NCI-H1694 (cell line): ENCODE measurements around the gene APLP1.
"Not testable (repeated sequence)": the region's sequence is repeated elsewhere in the genome, so short reads cannot be mapped to it uniquely, and the experiment has no call there.

ENCODE experiments used
- DNase-seq: peaks from one replicate; lab custom pipeline; 2025; lab: John Stamatoyannopoulos, UW

Gene APLP1

GRCh38 chr19:35868172-35868822, at the start of gene APLP1:
TSS of gene APLP1 (plus strand) at chr19:35868574. CDS start at chr19:35868637, 63 bp downstream.
- peak; percentile 24 for DNase-seq

- DNase-seq = no peak
These were observed 45.8 kb upstream of the APLP1 start for GRCh38 chr19:35822579-35822978.

DNA sequence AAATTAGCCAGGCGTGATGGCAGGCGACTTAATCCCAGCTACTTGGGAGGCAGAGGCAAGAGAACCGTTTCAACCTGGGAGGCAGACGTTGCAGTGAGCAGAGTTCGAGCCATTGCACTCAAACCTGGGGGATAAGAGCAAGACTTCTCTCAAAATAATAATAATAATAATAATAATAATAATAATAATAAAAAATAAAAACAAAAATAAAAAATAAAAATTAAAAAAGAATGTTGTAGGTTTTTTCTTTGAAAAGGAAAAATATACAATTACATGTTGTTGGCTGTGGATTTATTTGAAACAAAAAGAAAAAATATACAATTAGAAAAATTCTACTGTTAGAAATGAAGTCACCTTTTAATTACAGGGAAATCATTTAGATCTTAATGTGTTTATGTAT, 44.2 kb upstream of the APLP1 start:
- no peak for DNase-seq

GRCh38 chr19:35828692-35829301, 39.6 kb upstream of the APLP1 start:
- no peak for DNase-seq

GRCh38 chr19:35830986-35831385, 37.4 kb upstream of the APLP1 start:
- DNase-seq = no peak

GRCh38 chr19:35832054-35832453, 36.3 kb upstream of the APLP1 start:
- DNase-seq = no peak

- no peak for DNase-seq
These were observed 34.4 kb upstream of the APLP1 start for GRCh38 chr19:35833972-35834371.

- DNase-seq = not testable (repeated sequence)
These were observed 32.3 kb upstream of the APLP1 start for GRCh38 chr19:35836096-35836495.

GRCh38 chr19:35841961-35842595, 26.3 kb upstream of the APLP1 start:
- no peak for DNase-seq

DNA sequence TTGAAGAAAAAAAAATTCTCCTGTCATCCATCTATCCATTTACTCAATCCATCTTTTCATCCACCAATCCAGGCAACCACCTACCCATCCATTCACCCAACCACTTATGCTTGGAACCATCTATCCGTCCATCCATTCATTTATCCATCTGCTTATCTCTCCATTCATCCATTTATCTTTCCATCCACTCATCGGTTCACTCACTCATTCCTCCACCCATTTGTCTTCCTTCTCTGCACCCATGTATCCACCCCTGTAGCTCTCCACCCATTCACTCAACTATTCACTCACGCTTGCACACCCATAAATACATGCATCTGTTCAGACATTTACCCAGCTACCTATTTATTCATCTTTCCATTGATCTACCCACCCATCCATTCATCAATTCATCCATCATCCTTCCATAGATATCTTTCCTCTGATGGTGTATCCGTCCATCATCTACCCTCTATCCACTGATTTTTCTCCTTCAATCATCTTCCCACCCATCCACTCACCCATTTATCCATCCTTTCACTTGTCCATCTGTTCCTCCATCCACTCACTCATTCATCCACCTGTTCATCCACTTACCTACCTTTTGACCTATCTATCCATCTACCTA, 25.6 kb upstream of the APLP1 start:
- DNase-seq = no peak

DNA sequence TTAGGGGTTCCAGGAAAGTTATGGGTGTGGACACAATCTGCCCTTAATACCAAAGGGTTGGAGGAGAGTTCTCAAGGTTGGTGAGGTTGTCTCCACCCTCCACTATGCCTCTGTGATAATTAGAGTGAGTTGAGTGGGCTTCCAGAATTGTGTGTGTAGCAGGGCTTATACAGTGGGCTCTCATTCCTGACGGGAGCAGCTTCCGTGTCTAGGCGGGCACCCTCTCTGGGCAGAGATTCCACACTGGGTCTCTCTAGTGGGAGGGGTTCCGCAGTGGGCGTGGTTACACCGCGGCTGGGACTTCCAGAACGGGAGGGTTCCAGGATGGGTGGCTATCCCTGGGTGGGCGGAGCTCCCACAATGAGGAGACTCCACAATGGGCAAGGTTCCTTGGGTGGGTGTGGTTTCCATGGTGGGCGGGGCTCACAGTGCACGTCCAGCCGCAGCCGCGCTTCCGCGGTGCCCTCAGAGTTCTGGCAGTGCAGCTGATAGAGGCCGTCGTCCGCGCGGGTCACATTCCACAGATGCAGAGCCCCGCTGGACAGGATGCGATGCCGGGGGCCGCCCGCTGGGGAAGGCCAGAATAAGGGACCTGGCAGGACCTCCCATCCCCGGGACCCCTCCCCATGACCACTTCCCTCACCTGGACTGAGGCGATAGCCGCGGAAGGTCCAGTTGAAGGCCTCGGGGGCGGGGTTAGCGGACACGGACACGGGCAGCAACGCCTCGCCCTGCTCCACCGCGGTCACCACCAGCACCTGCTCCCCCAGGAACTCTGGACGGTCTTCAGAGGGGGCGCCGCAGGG, 24.5 kb upstream of the APLP1 start:
- DNase-seq = no peak

DNA sequence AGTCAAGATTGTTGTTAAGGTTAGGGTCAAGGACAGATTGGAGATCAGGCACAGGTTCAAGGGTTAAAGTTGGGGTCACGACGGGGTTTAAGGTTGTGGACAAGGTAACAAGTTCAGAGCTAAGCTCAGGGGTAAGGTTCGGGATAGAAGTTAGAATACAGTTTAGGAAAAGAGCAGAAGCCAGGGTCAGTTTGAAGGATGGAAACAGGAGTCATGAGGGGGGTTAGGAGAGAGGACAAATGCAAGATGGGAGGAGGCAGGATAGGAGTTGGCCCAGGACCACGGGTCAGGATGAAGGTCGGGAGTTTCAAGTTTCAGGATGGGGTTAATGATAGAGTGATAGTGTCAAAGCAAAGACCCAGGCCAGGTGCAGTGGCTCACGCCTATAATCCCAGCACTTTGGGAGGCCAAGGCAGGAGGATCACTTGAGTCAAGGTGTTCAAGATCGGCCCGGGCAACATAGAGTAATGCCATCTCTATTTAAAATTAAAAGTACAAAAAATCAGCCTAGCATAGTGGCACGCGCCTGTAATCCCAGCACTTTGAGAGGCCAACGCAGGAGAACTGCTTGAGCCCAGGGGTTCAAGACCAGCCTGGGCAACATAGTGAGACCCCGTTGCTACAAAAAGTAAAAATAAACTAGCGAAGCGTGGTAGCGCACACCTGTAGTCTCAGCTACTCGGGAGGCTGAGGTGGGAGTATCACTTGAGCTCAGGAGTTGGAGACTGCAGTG, 23.7 kb upstream of the APLP1 start:
- DNase-seq = no peak

DNA sequence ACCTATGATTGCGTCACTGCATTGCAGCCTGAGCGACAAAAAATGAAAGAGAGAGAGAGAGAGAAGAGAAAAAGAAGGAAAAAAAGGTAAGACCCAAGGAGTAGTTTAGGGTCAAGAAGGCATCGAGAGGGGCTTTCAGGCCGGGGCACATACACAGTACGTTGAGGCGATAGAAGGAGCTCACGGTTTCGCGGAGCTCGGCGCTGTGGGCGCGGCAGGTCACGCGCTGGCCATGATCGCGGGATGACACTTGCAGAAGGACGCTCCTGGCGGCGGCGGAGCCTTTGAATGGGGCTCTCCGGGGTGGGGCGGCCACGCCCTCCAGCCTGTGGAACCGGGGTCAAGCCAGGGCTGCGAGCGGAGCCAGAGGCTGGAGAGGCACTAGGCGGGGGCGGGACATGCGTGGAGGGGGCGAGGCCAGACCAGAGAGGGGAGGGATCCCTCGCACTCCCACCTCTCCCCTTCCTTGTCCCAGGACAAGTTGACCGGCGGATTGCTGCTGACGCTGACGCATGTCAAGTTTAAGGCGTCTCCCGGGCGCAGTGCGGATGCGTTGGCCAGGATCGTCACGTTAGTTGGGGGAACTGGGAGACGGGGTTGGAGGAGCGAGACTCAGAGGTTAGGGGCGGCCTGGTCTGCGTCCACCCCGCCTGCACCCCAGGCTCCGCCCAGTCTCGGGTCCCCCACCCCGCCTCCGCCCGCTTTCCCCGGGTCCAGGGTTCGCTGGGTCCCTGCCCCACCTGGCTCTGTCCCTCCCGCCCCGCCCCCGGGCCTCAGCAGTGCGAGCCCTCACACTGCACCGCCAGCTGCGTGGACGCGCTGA, 22.9 kb upstream of the APLP1 start:
- DNase-seq = no peak

- DNase-seq = no peak
These were observed 22.2 kb upstream of the APLP1 start for GRCh38 chr19:35846038-35846668.

GRCh38 chr19:35847911-35848310, 20.5 kb upstream of the APLP1 start:
- DNase-seq = no peak

DNA sequence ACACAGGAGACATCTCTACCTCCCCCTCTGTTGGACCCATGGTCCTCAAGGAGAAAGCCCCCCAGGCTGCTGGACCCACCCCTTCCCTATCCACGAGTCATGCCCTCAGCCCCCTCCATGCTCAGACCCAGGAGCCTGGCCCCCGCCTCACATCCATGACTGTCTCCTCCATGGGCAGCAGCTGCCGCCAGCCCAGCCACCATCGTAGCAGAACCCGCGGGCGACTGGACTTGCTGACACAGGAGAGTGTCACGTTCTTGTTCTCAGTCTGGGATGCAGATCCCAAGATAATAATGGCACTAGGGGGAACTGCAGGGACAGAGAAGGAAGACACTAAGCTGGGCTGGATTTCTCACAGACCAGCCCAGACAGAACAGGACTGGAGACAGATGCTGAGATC, 19.9 kb upstream of the APLP1 start:
- no peak for DNase-seq

DNA sequence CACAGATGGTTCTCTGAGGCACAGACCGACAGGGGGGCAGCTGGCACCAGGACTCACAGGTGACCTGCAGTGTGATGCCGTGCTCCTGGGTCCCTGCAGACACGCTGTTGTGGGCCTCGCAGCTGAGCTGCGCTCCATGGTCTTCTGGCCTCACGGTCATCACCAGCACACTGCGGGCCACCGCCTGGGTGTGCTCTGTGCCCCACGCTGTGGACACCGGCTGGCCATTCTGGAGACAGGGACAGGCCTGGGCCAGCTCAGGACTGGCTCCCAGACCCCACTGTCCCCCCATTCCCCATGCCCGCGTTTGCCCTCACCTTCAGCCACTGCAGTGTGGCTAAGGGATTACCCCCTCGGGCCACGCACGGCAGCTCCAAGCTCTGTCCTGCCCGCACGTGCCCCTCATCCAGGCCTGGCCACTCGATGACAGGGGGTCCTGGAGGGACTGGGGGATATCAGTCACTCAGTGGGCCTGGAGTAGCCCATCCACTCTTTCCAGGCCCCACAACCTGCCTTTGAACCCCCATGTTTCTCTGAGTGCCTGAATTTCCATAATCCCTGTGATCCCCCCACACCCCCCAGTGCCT, 19.4 kb upstream of the APLP1 start:
- DNase-seq = no peak

DNA sequence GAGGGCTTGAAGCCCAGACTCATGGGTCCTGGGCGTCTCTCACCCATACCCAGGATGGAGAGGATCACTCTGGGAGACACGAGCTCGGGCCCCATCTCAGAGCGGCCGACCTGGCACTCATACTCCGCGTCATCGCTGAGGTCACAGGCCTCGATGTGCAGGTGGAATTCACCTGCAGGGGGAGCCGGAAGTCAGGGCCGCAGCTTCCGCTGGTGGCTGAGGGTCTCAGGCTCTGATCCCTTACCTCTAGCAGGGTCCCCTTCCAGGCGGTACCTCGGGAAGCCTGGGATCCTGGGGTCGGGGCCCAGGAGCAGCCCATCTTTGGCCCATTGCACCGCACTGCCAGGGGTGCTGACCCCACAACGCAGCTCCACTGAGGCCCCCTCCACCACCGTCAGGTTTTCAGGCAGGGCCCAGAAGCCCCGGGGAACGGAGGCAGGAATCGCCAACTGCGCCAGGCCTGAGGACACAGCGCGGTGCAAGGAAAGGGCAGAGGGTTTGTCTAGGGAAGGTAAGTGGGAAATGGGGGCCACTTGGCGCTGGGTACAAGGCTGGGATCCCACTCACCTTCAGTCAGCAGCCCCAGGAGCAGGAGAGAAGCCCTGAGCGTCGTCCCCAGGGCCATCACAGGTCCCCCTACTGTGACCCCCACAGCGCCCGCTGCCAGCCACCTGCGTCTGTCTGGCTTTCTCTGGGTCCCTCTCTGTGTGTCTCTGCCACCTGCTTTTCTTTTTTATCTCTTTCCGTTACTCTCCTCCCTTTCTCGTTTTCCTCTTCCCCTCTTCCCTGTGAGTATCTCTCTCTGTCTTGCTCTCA, 17.0 kb upstream of the APLP1 start:
- DNase-seq = no peak
